ENCODE measurements around the gene SNAP25.

SNAP25 gene

DNA sequence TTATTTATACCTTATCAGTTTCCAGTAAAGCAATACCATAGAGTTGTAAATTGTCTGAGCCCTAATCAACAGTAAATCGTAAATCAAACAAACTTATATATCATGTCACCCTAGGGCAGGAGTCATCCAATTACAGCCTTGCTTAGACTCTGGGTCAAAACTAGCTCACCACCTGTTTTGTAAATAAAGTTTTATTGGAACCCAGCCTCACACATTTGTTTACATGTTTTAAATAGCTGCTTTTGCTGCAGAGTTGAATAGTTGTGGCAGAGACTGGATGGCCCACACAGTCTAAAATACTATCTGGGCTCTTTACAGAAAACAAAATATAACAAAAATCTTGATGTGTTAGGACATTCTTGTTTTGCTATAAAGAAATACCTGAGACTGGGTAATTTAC, 121.0 kb downstream of the SNAP25 start:
- no peak for DNase-seq

DNA sequence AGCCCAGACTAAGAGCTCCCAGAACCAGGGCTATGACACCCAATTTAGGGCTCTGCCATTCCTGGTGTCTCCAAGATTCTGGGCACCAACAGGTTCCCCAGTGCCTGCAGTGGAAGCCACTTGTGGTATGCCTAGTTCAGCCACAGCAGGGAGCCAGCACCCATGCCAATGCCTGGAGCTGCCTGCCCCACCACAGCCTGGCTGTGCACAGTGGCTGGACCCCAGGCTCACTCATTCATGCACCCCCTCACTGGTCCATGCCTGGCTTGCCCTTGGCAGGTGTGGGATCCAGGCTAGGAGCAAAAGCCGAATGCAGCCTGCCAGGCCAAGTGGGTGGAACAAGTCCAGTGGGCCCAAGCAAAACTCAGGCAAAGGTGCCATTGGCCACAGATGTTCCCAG, 123.5 kb downstream of the SNAP25 start:
- DNase-seq = no peak

DNA sequence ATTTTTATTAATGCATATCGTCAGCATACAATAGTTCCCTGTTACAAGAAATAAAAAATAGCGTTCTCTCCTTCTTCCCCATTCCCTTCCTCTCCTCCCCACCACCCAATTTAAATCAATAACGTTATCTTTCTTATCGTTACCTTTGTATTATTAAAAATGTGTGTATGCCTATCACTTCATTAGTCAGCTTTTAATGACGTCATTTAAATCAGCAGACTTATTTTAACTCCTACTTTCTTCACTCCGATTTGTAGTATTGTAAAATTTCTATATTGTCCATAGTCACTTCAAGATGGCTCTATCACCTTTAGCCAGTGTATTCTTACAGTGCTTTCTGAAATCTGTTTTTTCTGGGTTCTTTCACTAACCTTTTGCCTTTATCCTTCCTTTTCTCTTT, 126.3 kb downstream of the SNAP25 start:
- DNase-seq = no peak

DNA sequence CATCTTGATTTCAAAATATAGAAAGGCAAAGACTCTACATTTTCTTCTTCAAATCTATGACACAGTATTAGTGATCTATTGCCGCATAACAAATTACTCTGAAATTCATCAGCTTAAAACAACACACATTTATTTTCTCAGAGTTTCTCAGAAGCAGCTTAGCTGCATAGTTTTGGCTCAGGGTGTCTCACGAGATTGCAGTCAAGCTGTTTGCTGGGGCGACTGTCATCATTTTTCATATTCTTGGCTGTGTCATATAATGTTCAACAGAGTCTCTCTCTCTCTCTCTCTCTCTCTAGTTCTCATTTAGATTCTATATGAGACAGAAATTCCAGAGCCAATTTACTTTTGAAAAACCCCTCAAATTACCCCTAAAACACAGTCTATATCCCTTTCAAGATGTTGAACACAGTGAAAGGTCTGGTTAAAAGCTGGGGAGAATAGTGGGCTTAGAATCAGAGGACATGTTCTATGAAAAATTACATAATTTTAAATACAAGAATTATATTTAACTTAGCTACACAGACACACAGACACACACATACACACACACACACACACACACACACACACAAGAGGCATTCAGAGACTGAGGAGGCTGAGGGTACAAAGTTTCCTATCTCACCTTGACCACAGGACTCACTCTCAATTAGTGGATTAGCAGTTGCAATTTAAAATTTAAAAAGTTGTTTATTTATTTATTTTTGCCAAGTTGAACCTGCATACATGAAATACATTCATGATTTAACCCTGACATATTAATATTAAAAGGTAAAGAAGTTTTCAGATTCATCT, 128.7 kb downstream of the SNAP25 start:
- no peak for DNase-seq

DNA sequence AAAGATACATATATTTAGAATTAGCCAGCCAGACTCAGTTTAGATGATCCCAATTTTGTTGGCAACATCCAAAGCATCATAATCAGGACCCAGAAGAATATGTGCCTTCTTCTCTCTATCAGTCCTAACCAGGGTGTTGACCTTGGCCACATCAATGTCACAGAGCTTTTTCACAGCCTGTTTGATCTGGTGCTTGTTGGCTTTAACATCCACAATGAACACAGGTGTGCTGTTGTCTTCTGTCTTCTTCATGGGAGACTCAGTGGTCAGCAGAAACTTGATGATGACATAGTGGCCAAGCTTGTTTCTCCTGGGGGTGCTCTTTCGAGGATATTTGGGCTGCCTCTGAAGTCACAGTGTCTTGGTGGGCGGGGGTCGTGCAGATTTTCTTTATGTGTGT, 130.5 kb downstream of the SNAP25 start:
- no peak for DNase-seq

DNA sequence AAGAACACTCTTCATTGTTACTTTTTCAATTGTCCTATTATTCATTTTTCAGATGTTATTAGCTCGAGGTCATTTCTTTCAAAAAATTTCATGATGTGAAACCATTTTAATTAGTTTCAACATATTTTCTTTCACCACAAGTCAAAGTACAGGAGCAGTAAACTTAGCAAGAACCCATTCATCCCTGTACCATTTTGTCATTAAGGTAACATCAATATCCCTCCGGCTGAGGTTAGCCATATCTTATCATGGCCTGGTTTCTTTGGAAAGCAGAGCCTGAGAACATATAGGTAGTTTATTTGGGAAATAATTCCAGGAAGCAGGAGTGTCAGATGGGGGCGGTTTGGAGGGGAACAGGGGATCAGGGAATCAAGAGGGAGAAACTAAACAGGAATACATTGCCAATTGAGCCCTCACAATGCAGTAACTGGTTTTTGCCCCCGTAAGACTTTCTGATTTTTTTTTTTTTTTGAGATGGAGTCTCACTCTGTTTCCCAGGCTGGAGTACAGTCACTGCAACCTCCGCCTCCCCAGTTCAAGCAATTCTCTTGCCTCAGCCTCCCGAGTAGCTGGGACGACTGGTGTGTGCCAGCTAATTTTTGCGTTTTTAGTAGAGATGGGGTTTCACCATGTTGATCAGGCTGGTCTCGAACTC, 131.7 kb downstream of the SNAP25 start:
- no peak for DNase-seq

DNA sequence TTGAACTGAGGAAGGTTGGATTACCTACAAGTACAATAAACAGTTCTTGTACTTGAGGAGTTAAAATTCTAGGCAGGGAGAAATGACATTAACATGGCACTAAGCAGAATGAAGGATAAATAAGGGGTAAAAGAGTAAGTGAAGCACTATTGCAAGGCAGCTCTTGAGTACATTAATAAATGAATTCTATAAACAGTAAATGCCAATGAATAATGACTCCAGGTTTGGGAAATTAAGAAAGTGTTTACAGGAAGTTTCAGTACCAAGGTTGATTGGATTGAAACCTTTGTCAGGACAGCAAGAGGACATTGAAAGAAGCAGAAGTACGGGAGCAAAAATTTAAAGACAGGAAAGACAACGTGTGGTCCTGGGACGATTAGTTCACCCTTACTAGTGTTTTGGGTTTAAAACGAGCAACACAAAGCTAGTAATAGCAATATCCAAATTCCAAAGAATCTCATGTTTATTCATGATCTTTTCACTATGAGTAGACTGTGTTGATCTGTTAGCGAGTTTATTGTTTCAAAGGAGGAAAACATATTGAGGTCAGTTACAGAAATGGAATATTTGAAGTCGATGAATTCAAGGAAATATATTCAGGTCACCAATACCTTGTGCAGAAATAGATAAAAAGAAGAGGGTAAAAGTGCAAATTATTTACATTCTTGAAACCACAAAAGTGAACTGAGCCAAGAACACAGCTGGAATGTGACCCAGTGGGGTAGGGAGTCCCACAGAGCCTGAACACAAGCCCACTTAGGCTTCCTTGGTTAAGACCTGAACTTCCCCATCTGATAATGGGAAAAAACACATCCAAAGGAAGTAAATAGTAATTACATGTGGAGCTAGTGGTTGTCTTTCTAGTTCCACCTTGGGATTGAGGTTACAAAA, 134.5 kb downstream of the SNAP25 start:
- DNase-seq = no peak

DNA sequence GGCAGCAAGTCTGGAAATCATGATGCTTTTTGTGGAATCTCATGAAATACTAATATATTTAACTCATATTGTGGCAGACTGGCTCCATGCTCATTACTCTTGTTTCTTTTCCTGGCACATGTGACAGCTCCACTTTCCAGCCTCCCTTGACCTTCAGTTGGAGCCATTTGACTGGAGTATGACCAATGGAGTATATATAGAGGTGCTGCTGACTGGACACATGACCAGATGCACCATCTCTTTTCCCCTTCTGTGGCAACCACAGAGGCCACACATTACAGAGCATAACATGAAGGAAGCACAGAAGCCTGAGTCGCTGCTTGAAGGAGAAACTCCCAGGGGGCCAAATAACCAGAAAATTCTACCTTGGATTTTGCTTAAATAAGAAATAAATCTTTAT, 138.0 kb downstream of the SNAP25 start:
- no peak for DNase-seq
